Activated naive CD8-positive, alpha-beta T cell treated with anti-CD3 and anti-CD28 coated beads, Interleukin-2, amount 50 U/mL, for 16 hours (primary cell): ENCODE results near the gene MORN1.

Experiments used
- DNase-seq: peaks from one replicate; pipeline ENCODE4 v3.0.0-alpha.2; 2020; ENCODE audit warnings: low read depth, low spot score

Gene MORN1

DNA sequence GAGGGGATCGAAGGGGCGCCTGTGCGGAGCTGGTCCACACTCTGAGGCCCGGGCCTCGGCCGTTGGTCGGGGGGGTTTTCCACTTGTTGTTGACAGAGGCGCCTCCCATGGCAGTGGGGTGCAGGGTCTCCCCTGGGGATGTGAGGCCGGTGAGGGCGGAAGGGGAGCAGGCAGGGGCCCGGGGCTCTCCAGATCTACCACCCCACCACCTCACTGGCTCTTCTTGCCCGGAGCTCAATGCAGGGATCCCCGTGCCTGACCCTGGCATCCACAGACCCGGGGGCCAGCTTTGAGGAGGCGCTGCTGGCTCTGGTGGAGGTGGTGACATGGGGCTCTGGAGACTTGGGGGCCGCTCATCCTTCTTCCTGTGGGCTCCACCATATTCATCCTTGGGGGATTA lies 28.1 kb upstream of the MORN1 start:
- DNase-seq, result no peak

- no peak for DNase-seq
Measured at GRCh38 chr1:2418791-2419320, 27.5 kb upstream of the MORN1 start.

GRCh38 chr1:2417833-2418225 lies 26.5 kb upstream of the MORN1 start:
- no peak for DNase-seq

DNA sequence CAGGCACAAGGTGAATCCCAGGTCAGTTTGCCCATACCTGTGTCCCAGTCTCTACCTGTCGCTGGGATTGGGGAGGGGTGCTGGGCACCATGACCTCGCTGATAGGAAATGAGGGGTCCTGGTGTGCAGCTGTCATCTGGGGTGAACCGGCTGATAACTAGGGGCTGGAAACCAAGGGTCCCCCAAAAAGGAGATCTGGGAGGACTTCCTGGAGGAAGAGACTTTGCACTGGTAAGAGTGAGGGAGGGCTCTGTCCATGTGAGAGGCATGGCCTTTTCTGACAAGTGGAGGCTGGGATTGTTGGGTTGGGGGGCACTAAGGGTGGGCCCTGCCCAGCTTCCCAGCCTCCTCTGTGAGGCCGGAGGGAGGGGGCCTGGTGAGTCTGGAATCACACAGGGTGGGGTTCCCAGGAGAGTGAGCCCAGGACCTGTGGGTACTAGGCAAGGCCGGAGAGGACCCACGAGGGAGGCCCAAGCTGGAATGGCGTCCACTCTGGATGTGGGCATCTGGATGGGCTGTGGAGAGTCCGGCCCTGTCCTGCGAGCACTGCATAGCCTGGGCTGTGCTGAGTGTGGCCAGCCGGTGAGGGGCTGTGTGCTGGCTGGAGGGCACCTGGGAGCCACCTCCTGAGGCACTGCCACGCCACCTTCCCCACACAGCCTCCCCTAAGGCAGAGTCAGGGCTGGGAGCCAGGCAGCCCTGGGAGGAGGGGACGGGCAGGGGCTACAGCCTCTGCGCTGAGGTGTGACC lies 25.9 kb upstream of the MORN1 start:
- no peak for DNase-seq

DNA sequence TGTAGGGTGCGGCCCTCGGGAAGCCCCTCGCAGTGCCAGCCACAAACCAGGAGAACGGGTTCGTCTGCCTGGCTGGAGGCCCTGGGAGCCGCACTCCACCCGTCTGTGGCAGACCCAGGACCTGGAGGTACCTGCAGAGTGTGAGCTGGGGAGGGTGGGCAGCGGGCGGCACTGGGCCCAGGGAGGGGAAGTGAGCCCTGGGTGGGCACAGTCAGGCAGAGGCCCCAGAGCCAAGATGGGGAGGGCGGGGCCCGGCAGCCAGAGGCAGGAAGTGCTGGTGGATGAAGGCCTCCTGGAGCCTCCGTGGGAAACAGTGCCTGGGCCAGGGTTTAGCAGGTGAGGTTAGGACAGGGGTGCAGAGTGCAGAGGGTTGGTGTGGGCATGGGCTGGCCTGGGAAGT lies 25.0 kb upstream of the MORN1 start:
- DNase-seq, result no peak

GRCh38 chr1:2415801-2416208 lies 24.5 kb upstream of the MORN1 start:
- DNase-seq, result no peak

DNA sequence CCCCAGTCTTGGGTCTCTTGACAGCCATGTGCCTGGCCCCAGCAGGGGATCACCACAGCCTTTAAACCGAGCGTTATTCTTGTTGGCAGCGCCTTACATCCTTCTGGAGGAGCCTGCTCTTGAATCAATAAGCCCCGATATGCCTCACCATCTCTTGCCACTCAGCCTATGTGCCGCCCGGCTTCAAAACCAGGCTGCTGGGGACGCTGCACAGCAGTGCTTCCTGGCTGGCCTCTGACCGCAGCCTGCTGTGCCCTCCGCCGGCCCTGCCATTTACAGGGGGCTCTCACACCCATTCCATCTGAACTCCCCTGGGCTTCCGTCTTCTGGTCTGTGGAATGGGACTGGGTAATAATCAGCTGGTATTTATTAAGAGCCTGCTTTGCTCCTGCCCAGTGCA lies 24.0 kb upstream of the MORN1 start:
- no peak for DNase-seq

DNA sequence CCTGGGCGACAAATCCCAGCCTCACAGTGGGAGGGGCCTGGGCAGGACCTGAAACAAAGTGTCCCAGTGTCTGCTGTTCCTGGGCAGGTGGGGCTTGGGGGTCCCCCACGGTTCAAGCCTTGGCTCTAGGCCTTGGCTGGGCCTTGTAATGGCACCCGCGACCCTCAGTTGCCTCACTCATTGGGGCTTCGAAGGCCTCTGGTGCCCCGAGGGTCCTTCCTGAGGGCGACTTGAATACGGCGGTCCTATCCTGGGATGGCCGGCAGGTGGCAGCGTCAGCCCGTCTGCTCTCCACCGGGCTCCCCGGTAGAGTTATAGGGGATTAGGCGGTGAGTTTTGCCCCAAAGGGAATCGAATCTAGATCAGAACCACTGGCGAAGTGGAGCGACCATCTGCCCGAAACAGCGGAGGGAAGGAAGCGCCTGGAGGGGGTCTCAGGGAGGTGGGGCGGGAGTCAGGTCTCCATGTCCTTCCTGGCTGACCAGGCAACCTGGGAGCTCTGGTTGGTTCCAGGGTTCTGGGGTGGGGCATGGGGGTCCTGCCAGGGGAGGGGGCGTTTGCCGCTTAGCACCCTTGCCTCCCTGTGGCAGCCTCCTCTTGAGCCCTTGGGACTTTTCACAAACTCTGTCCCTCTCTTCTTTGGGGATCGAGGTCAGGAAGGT lies 23.1 kb upstream of the MORN1 start:
- DNase-seq, result peak; percentile 49

- DNase-seq, result no peak
Measured at GRCh38 chr1:2413495-2414296, 22.3 kb upstream of the MORN1 start.

- DNase-seq, result no peak
Measured at GRCh38 chr1:2412773-2413494, 21.6 kb upstream of the MORN1 start.

DNA sequence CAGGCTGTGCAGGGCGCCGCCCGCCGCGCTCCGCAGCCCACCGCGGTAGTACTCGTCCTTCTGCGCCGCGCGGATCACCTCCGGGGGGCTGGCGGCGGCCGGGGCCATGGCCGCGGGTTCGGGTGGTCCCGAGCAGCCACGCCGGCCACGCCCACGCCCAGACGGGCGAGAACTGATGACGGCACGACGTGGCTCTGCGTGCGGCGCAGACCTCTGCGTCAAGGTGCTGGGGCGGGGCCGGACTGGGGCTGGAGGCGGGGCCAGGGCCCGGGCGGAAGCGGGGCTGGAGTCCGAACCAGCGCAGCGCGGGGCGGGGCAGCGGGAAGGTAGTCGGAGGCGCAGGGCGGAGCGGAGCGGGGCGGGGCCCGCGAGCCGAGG lies 21.0 kb upstream of the MORN1 start, which contains the start of gene PEX10:
Gene PEX10, minus strand, starts transcription at position 170 of the 378 bp plus-strand sequence. Its CDS starts 62 bp downstream, at position 108.
- peak; percentile 98 for DNase-seq

- no peak for DNase-seq
Measured at GRCh38 chr1:2411801-2412394, 20.5 kb upstream of the MORN1 start.

DNA sequence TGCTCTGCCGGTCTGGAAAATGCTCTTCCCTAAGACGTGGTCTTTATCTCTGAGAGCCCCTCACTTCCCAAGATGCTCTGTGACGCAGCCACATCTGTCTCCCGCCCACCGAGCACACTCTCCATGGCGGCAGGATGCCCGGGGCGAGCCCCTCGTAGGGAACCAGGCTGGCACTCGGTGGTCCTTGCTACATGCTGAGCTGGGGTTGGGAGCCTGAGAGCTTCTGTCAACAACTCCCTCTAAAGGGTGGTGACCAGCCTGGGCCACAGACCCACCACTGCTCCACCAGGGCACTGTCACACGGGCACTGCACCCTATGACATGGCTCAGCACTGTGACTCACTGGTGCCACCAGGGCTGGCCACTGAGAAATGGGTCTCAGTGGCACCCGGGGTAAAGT lies 18.4 kb upstream of the MORN1 start:
- DNase-seq, result no peak

GRCh38 chr1:2408859-2409276 lies 17.5 kb upstream of the MORN1 start:
- DNase-seq, result no peak

DNA sequence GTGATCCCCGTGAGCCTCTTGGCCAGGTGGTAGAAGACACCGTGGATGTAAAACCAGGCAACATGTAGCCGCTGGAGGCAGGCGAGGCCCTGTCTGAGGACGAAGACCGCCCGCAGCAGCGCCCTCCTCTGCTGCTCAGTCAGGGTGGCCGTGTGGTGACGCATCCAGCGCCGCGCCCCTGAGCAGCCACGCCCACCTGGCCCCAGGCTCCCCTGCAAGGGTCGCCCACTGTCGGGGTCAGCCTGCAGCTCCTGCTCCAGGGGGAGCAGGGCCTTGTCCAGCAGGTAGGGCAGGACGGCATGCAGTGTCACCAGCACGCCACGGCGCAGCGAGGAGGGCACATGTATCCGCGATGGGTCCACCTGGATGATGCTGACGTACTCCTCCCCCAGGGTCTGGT lies 17.1 kb upstream of the MORN1 start:
- DNase-seq, result no peak

- DNase-seq, result no peak
Measured at GRCh38 chr1:2407991-2408275, 16.6 kb upstream of the MORN1 start.

GRCh38 chr1:2407166-2407990 lies 16.0 kb upstream of the MORN1 start:
- no peak for DNase-seq

DNA sequence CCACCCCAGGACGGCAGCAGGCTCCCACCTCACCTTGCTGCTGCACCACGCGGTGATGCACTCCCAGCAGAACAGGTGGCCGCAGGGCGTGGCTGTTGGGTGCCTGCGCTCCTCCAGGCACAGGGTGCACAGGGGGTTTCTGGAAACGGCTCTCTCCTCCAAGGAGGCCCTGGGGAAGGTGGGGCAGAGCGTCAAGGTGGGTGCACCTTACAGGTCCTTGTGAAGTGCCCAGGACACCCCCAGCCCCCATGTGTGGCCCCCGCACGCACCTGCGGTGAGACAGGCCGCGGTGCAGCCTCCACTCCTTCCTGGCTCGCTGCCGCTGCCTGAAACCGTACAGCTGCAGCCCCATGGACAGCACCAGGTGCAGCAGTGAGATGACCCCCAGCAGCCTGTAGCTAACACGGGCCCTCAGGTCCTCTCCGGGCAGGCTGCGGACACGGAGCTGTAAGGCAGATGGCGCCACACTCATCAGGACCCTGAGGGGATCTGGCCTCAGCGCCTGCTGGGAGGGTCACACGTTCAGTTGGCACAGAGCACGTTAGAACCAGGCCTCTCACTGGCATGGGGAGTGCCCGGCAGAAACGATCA lies 15.2 kb upstream of the MORN1 start:
- no peak for DNase-seq

DNA sequence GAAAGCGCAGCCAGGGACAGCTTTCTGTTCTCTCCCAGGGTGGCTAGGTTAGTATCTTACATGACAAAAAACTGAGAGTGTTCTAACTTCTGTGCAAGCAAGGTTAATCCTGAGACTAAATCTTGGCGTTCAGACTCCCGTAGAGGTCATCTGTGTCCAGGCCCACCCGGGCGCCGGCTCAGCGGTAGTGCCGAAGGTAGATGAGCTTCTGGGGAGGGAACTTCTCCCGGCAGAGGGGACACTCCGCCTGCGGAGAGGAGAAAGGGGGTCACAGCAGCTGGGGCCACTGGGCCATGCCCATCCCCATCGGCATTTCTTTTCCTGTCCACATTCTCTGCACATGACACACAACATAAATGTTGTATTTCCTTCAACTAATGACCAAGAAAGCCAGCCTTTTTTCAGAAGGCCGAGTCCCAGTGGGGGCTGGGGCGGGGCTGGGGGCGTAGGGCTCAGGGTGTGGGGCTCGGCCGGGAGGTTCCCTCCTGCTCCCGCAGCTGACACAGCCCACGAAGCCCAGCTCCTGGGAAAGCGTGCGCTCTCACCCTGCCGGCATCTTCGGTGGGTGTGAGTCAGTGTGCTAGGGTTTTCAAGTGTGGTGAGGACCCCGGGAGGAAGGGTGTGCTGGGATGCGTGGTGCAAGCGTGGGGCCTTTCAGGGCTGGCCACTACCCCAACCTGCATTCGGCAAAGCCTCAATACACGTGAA lies 14.4 kb upstream of the MORN1 start:
- no peak for DNase-seq
